GDM1 (cell line): ENCODE results near the gene DUXB.

Experiments used
- DNase-seq: peaks from one replicate; lab custom pipeline; 2025; lab: John Stamatoyannopoulos, UW

Gene DUXB

GRCh38 chr16:75701361-75701760, at the start of gene DUXB:
TSS of gene DUXB (minus strand) at chr16:75701461. CDS start at chr16:75701418, 43 bp downstream.
- DNase-seq = no peak

- DNase-seq = no peak
These were observed 49.3 kb upstream of the DUXB start for GRCh38 chr16:75750528-75750927.

GRCh38 chr16:75746359-75746758, 45.1 kb upstream of the DUXB start:
- no peak for DNase-seq

GRCh38 chr16:75745823-75746222, 44.6 kb upstream of the DUXB start:
- DNase-seq = no peak

- no peak for DNase-seq
These were observed 44.0 kb upstream of the DUXB start for GRCh38 chr16:75745242-75745641.

- no peak for DNase-seq
These were observed 41.3 kb upstream of the DUXB start for GRCh38 chr16:75742424-75743047.

- DNase-seq = no peak
These were observed 32.3 kb upstream of the DUXB start for GRCh38 chr16:75733305-75734211.

GRCh38 chr16:75732871-75733270, 31.6 kb upstream of the DUXB start:
- DNase-seq = no peak

GRCh38 chr16:75727221-75727620, 26.0 kb upstream of the DUXB start:
- DNase-seq = no peak

- DNase-seq = no peak
These were observed 25.1 kb upstream of the DUXB start, which contains the start of gene CPHXL for GRCh38 chr16:75726390-75726789. TSS of gene CPHXL (minus strand) at chr16:75726490. CDS start at chr16:75726442, 48 bp downstream.

- no peak for DNase-seq
These were observed 17.2 kb upstream of the DUXB start for GRCh38 chr16:75718452-75718851.

- DNase-seq = no peak
These were observed 13.4 kb upstream of the DUXB start for GRCh38 chr16:75714661-75715060.

- DNase-seq = no peak
These were observed 9.1 kb upstream of the DUXB start for GRCh38 chr16:75710344-75710743.

- DNase-seq = no peak
These were observed 2.0 kb upstream of the DUXB start for GRCh38 chr16:75703306-75703705.

GRCh38 chr16:75702242-75702641, 981 bp upstream of the DUXB start:
- no peak for DNase-seq

- no peak for DNase-seq
These were observed 3.7 kb downstream of the DUXB start for GRCh38 chr16:75697571-75697970.

GRCh38 chr16:75695708-75696107, 5.6 kb downstream of the DUXB start:
- no peak for DNase-seq

GRCh38 chr16:75687361-75687760, 13.9 kb downstream of the DUXB start:
- DNase-seq = no peak

GRCh38 chr16:75682308-75682707, 19.0 kb downstream of the DUXB start:
- no peak for DNase-seq

- no peak for DNase-seq
These were observed 21.9 kb downstream of the DUXB start for GRCh38 chr16:75679366-75679765.

GRCh38 chr16:75676909-75677308, 24.4 kb downstream of the DUXB start, which contains the start of gene CPHXL2:
TSS of gene CPHXL2 (minus strand) at chr16:75677009. CDS start at chr16:75676999, 10 bp downstream.
- DNase-seq = no peak

GRCh38 chr16:75667503-75667902, 33.8 kb downstream of the DUXB start:
- DNase-seq = no peak

GRCh38 chr16:75660726-75661302, 40.4 kb downstream of the DUXB start:
- DNase-seq = no peak
